GM03348 (cell line): ENCODE results near the gene MBD5.
"Not testable (repeated sequence)": the region's sequence is repeated elsewhere in the genome, so short reads cannot be mapped to it uniquely, and the experiment has no call there.

Experiments
- DNase-seq: peaks from one replicate; pipeline ENCODE4 v3.0.0; 2012; ENCODE audit warnings: low spot score

Gene MBD5

GRCh38 chr2:148523315-148523714 lies 502.4 kb downstream of the MBD5 start:
- no peak for DNase-seq

DNA sequence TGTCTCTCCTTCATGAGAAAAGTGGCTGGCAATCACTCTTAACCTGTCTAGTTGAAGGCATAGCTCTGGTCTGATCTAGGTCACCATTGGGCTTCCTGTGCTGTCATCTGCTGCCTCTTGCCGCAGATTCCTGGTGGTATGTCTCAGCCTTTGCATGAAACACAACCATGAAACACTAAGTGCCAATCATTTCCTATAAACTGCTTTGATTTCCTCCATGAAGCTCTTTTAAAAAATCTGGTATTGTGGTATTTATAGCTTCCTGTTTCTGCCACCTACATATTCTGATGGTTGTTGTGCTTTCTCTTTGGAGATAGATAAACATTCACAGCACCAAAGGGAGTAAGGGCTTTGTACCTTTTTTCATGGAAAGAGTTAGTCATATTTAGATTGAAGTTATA lies 503.6 kb downstream of the MBD5 start:
- no peak for DNase-seq

DNA sequence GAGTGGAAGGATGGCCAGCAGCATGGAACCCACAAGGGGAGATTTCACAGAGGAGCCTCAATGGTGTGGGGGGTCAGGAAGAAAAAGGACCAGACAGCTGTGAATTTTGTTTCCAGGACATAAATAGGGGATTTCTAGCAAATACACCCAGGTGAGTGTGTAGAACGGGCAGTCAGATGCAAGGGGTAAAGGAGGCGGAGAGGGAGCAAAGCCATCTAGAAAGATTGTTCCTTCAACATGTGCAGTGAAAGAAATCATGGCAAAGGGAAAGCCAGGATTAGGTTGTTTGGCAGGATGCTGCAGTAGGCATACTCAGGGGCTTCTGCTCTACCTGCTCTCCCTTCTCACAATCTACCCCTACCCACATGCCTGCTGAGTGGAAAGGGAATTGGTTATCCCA lies 504.2 kb downstream of the MBD5 start:
- DNase-seq, result no peak

- no peak for DNase-seq
Measured at GRCh38 chr2:148526509-148527346, 505.8 kb downstream of the MBD5 start.

GRCh38 chr2:148527488-148528340 lies 506.8 kb downstream of the MBD5 start:
- no peak for DNase-seq

GRCh38 chr2:148528356-148529064 lies 507.6 kb downstream of the MBD5 start:
- no peak for DNase-seq

DNA sequence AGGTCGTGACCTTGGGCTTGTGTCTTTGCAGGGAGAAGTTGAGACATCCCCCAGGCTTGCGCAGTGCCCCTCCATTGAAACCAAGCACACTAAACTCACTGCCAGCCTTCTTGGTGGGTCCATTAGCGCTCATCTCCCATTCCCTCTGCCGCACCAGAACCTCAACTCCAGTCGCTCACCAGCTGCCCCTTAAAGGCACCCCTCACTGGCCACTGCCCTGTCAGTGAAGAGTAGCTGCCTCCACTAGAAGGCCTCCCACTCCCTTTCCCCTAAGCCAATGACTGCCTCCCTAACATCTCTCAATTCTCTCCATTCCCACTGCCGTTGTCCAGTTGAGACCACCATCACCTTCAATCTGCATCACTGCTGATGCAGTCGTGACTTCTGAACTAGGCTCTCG lies 508.9 kb downstream of the MBD5 start:
- no peak for DNase-seq

DNA sequence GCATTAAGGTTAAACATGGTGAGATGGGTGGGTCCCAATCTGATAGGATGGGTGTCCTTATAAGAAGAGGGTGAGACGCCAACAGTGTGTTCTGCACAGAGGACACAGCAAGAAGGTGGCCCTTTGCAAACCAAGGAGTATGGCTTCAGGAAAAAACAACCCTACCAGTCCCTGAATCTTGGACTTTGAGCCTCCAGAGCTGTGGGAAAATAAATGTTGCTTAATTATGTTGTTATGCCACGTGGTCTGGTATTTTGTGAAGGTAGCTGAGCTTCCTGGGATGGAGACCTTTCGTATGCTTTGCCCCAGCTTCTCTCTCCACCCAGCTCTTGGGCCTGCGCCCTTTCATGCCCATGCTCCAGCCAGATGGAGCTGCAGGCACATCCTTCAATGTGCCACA lies 509.5 kb downstream of the MBD5 start:
- DNase-seq, result no peak

DNA sequence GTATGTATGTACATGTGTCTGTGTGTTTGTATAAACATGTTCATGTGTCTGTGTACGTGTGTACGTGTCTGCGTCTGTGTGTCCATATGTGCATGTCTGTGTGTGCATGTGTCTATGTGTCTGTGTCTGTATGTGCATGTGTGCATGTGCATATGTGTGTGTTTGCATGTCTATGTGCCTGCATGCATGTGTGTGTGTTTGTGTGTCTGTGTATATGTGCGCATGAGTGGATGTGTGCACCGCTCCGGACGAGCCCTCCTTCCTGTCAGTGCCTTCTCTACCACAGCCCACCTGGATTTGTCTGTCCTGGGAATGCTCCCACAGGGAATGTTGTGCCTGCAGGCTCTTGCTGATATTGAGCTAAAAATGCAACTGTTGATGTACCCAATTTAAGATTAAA lies 510.3 kb downstream of the MBD5 start:
- DNase-seq, result no peak

DNA sequence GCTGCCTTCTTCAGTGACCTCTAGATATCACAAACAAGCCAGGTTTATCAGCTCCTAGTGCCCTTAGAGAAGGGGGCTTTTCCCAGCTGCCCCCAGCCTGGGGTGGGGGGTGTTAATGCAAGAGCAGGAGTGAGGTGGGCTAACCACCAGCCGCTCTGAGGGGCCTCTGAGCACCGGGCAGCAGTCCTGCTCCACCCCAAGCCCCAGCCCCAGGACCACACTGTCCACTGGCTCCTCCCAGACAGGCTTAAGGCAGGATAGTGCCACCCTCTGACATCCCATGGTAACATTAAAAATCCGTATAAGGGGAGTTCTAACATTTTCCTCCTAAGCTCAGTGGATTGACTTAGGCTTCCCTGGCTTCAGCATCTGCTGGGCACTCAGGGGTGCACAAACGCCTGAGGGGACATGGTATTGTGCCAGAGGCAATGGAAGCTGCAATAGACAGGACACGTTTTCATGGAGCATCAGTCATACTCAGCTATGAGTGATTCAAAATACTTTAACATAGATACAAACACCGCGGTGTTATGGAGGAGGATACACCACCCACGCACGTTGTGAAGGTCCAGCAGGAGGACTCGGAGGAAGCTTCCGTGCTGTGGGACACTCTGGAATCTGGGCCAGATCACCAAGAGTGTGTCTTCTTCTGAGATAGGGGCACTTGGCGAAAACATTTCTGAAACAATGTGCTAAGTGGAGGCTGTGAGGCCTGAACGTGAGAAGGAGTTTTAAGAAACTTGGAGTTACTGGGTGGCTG lies 511.0 kb downstream of the MBD5 start:
- DNase-seq, result no peak

- DNase-seq, result no peak
Measured at GRCh38 chr2:148533004-148533403, 512.1 kb downstream of the MBD5 start.

- no peak for DNase-seq
Measured at GRCh38 chr2:148533685-148534084, 512.8 kb downstream of the MBD5 start.

GRCh38 chr2:148534416-148535204 lies 513.7 kb downstream of the MBD5 start:
- DNase-seq, result peak; percentile 39

DNA sequence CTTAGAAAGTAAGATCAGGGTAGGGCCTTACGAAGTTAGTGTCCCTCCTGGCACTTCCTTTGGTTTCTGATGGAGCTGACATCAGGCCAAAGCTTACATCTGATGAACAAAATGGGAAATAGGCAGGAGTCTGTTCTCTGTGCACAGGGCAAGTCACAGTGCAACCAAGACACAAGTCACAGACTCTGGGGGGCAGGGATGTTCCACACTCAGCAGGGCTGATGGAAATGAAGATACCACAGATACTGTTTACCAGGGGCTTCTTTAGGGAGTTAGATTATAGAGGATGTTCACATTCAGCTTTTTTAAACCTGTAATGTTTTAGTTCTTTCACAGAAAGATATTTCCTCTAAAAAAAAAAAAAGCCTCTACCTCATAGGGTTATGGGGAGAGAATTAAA lies 517.5 kb downstream of the MBD5 start:
- no peak for DNase-seq

DNA sequence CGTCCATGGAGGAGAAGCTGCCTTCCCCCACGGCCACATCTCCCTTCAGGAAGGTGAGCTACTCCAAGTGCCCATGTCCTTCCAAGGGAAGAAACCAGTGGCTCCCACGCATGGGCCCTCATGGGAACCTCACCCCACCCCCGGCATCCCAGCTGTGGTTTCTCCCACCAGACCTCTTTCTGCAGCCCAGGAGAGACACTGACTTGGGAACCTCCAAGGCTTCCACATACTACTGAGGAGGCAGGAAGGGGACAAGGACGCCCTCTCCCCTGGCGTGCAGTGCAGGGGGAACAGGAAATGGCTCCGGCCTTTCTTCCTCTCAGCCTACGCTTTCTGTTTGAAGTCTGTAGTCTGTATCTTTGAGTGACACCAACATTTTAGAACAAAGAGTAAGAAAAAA lies 519.1 kb downstream of the MBD5 start:
- DNase-seq, result no peak

GRCh38 chr2:148541792-148542191 lies 520.9 kb downstream of the MBD5 start:
- DNase-seq, result no peak

DNA sequence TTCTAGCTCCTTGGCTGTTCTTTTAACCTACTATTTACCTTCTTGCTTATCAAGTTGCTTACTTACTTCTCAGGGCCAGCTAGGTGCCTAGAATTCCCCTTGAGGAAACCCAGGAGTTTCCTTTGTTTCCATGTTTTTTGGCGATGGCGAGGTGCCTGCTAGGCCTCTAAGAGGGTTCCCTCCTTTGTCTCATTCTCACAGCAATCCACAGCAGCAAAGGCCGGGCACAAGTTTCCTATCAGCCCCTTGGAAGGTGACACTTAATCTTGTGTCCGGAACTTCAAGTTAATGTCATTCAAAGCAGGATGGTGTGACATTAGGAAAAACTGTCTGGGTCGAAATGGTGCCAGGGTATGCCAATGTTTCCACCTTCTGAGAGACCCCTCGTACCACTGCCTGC lies 521.7 kb downstream of the MBD5 start:
- no peak for DNase-seq

- not testable (repeated sequence) for DNase-seq
Measured at GRCh38 chr2:148543088-148543540, 522.2 kb downstream of the MBD5 start.

GRCh38 chr2:148545390-148546256 lies 524.7 kb downstream of the MBD5 start:
- DNase-seq, result no peak

- no peak for DNase-seq
Measured at GRCh38 chr2:148546270-148546669, 525.4 kb downstream of the MBD5 start.
